CD4-positive, alpha-beta T cell treated with Interleukin-10 for 1 hour (primary cell): ENCODE data around the gene OPRD1.

Experiments used
- DNase-seq: peaks from one replicate; pipeline ENCODE4 v3.0.0-alpha.2; 2020

Gene OPRD1

DNA sequence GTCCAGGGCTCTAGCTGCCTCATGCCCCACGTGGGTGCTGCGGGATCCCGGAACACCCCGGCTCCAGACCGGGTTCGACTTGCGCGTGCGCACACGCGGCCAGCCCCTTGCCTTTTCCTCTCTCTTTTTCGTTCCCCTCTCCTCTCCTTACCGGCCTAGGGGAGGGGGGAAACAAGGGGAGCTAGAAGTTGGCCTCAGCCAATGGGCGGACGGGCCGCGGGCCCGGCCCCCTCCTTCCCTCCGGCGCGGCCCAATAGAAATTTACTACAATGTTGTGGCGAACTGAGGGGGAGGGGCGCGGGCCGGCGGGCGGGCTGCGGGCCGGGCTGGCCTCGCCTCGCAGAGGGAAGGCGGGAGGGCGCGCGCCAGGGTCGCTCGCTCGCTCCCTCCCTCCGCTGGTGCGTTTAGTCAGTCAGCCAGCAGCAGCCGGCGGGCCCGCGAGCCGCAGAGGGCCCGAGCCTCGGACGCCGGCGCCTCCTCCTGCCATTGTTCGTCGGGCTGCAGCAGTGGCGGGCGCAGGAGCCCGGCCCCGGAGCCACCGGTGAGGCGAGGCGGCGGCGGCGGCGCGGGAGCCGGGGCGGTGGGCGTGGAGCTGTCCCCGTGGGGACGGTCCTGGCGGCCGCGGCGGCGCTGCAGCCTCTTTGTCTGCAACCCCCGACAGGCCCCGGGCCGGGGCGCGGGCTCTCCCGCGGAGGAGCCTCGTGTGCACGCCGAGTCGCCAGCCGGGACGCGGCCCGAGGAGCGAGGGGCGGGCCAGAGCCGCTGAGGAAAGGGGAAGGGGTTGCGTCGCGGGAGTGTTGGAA lies 102.5 kb downstream of the OPRD1 start, which contains the start of gene EPB41:
Gene EPB41, plus strand, starts transcription at position 342 of the 803 bp plus-strand sequence. CDS start 72,869 bp downstream, outside the sequence.
- DNase-seq: peak; percentile 93

- DNase-seq: peak; percentile 43
Measured at GRCh38 chr1:28915031-28915895, 103.3 kb downstream of the OPRD1 start.

DNA sequence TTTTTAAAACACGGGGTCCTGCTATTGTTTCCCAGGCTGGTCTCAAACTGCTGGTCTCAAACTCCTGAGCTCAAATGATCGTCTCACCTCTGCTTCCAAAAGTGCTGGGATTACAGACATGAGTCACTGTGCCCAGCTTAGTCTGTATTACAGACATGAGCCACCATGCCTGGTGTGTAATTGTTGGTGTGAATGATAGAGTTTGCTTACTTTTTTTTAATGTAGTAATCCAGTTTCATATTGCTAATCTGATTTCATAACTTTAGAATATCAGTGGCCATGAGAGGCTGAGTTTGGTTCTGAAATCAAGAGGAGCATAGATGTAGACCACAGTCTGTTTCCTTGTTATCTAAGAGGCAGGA lies 105.8 kb downstream of the OPRD1 start:
- DNase-seq: no peak
